Cardiac septum (tissue), 1 donor: Measurements from ENCODE around the gene ANKZF1. TPM values are rescaled to one million over a fixed set of nuclear protein-coding genes. Genes with fewer than 3 reads are reported as not detected.
A peak's percentile ranks its signal among the peaks of the same experiment; 100 is the strongest.

ENCODE experiments used
- DNase-seq: peaks from one replicate; pipeline ENCODE4 v3.0.0-alpha.2; 2020; ENCODE audit warnings: low spot score
- intact Hi-C: fragments of 100-400 bp; cut with DNase I; formaldehyde crosslinking; loops from one replicate; pipeline ENCODE4 v1.14.0; 2022
- total RNA-seq: library from RNA; stranded (reverse); fragmentation: NEBNext Ultra II Directional; extraction: Animal tissue kit (Norgen Biotek cat#: 25700); gene quantifications from one replicate; pipeline ENCODE4 v1.2.1, GENCODE V29; 2021
- donor health status: DM: no; HTN: no; CAD: no.

Gene ANKZF1
- total RNA-seq, 1 donor from 2014 or later, result 22.4 TPM

DNA sequence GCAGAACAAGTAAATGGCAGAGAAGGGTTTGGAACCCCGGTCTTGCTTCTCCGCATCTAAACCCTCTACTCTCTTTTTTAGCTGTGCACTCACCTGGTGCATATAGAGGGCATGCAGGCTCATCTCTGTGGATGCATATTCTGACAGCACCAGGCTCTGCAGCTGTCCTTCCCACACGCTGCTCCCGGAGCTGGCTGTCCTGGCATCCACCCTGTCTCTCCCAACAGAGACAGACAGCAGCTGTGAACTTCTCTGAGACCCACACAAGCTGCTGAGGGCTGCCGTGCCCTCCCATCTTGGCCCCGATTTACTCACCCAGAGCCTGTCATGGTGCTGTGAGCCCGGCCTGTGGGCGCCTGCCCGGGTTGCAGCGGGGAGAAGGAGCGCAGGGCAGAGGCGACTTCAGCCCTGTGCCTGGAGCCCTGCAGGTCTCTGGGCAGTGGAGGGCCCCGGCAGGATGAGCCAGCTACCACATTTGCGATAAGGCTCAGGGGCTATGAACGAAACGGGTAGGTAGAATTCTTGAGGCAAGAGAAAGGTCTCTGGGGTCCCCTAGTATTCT, 7.6 kb upstream of the ANKZF1 start:
- no peak for DNase-seq
- intact Hi-C loops, result no loop called here

DNA sequence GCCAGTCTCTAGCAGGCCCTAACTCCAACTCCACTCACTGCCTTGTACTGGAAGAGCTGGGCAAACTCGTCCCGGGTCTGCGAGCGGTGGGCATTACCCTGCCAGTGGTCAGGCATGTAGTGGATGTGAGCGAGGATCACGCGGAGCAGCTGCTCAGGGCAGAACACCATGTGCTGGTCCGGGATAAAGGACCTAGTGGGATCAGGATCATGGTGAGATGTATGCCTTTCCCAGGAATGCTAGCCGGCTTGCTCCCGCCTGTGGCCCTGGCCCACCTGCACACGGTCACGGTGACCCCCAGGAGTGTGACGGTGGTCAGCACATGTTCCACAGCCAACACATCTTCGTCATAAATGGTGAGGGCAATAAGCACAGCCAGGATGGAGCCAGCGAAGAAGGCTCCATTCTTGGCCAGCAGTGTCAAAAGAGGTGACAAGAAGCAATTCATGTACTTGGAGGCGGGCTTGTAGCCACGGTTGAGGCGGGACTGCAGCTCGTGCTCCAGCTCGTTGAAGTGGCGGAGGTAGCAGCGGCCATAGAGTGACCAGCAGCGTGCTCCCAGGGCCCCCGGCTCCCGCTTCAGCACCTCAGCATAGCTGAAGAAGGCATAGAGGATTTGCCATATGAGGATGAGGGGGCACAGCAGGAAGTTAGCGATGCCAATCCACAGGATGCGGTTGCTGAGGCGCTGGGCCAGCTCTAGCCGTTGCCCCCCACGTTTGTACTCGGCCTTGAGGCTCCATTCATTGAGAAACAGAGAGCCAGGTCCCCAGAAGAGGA, 5.6 kb upstream of the ANKZF1 start:
- intact Hi-C loops, result no loop called here
- no peak for DNase-seq

DNA sequence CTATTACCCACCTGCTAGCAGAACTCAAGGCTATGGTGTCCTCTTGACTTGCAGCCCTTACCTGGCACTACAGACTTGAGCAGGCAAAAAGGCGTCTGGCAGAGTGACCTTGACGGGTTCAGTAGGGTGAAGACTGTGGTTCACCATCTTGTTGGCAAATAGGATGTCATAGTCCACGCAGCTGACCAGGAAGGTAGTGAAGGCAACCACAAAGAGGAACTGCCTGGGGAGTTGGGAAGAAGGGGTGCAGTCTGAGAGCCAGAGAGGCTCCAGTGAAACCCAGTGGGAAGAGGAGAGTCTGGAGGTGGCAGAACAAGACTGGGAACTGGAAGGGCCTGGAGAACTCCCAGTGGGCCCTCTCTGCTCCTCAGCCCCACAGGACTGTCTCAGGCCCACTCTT, 4.3 kb upstream of the ANKZF1 start:
- intact Hi-C loops, result loop anchor here (5.0 kb wide), 1 partner anchor 72 kb away; no protein-coding TSS in a partner anchor
- DNase-seq, result no peak

DNA sequence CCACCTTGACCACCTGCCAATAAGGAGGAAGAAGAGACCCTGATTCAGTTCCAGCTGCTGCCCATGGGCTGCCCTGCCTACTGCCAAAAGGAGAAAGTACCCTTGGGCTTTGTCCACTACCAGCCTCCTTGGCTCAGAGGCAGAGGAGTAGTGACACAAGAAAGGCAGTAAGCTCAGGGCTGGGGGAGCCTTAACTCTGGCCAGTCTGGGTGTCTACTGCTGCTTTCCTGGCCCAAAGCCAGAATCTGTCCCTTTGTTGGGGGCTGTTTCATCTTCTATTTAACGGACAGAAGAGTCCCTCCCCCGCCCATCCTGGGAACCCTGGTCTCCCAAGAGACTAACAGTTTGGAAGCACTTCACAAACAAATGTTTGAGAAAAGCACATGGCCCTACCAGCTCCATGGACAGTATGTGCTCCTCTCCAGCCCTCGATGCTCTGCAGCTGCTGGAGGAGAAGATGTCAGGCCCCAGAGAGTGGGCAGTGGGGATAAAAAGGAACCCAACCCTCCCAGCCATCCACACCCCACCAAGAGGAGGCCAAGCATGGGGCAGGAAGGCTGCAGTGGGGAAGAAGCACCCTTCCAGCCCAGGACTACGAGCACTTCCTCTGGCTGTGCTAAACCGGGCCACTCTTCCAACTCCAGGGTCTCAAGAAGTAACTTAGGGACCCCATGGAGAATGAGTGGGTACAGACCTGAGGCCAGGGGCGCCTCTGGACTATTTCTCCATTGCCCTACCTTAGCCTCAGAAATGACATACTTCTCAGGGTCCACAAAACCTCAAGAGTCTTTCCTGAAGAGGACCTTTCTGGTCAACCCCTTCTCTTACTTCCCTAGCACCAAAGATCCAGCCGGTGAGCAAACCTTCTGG, 1.3 kb upstream of the ANKZF1 start:
- intact Hi-C loops, result loop anchor here (2.0 to 5.0 kb wide), 2 partner anchors 17 to 69 kb away; partner anchors contain the start of genes GLB1L and STK16
- DNase-seq, result no peak

DNA sequence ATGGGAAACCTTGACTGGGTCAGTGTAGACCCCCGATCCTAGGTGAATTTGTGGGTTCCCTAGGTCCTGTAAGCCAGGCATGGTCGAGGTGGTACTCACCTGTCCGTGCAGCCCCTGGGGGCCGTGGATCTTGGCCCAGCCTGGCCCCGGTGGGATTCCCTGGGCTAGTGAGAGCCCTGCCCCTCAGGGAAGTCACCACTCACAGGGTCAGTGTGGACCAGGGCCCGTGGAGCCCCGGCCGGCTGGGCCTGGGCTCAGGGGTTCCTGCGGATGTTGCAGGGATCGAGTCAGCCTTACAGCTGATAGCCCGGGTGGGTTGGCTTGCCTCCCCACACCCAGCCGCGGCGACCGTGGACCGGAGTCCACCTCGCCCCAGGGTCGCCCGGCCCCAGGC, 698 bp upstream of the ANKZF1 start:
- no peak for DNase-seq
- intact Hi-C loops, result loop anchor here (1.0 to 5.0 kb wide), 3 partner anchors 11 to 68 kb away; partner anchors contain the start of genes ABCB6, GLB1L and STK16

DNA sequence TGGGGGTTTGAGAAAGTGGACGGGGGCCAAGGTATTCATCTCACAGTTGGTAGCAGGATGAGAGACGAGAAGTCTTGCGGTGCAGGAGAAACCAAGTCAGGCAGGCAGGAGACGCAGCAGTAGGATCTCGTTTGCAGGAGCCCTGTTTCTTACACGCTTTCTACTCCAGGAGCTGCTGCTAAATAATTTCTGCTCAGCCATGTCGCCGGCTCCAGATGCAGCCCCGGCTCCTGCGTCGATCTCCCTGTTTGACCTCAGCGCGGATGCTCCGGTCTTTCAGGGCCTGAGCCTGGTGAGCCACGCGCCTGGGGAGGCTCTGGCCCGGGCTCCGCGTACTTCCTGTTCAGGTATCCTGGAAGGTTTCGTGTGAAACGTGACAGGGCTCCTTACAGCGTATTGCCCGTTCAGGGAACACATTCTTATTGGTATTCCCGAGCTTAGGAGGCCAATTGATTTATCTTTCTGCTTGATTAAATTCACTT, 494 bp downstream of the ANKZF1 start:
- DNase-seq, result peak; percentile 84

DNA sequence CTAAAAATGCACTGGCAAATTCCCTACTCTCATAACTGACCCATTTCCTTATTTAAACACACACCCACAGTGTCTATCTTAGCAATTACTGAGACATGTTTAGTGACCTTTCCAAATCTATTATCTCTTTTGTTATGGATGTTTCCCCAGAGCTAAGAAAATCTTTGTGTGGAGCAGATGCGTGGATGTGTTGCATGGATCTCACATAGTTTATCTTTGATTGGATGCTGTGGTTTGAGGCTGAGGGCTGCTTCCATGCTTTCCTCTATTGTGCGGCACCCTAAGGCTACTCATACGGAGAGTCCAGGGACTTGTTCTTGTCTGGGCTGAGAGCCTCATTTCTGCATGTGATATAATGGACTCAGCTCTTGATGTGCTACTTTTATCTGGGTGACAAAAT, 4.7 kb downstream of the ANKZF1 start:
- intact Hi-C loops, result no loop called here
- DNase-seq, result no peak

More for the DNA sequence above, 494 bp downstream of the ANKZF1 start:
- intact Hi-C loops, result no loop called here

DNA sequence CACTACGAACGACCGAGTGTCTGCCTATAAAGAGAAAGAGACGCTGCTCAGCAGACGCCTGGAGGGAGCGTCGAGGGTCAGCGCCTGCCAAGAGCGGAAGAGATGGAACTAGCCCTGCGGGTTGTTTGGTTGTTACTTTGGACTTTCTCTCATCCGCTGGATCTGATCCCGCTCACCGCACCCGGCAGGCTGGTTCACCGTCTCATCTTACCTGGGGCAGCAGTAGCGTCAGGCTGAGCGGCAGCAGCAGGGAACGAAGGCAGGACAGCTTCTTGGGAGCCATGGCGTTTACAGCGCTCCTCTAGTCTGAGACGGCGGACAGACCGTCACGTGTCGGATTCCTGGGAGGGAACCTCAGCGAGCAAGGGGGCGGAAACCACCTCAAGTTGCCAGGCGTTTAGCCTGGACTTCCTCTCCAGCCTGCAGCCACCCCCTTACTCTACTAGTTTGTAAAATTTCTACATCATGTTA, 13.7 kb downstream of the ANKZF1 start:
- no peak for DNase-seq
- intact Hi-C loops, result no loop called here

DNA sequence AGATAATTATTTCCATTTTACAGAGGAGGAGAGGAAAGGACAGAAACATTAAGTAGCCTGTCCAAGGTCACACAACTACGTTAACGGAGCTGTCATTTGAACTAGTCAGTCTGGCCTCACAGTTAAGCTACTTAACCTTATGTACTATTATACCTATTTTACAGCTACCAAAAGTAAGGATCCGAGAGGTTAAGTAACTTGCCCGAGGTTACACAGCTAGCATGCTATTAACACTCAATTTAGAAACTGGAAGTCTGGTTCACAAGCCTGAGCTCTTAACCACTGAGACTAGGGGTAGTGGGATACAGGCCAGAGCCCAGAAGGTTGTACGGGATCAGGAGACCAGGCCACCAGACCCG, 15.2 kb downstream of the ANKZF1 start:
- intact Hi-C loops, result loop anchor here (1.0 to 5.0 kb wide), 3 partner anchors 16 to 48 kb away; partner anchors contain the start of genes ANKZF1, ATG9A and ZFAND2B

DNA sequence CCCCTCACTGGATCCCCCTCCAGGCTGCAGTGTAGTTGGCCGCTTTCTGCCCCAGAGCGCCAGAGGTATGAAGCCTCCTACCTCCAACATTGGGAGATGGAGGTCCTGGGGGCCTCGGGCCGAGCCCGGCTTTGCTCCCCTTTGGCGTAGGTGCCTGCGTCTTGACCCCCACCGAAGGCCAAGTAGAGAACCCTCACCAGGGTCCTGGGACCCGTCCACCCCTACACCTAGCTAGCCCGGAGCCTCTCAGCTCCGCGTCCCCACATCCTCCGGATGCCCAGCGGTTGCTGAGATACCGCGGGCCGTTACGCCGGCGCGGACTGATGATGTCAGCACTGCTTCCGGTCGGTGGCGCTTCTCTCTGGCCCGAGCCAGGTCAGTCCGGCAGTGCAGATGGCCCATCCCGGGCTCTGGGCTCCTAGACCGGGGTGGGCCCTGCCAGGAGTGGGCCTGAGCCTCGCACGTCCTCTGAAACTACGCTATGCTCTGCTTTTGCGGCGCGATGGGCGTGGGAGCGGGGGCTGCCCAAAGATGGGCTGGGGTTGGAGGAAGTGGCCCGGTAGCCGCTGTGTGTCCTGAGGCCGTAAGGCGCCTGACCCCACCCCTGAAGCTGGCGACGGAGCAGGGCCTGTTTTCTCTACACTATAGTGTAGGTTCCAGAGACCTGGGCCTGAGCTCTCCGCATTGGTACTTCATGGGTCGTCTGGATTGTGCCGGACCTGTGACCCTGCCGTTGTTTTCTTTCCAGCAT, 15.7 kb downstream of the ANKZF1 start, which contains the start of the genes GLB1L and STK16:
Gene GLB1L, minus strand, starts transcription at position 297 of the 751 bp plus-strand sequence. CDS start 1,871 bp downstream, outside the sequence.
Gene STK16, plus strand, starts transcription at position 332 of the 751 bp plus-strand sequence. CDS start 521 bp downstream, outside the sequence.
- peak; percentile 98 for DNase-seq
- intact Hi-C loops, result loop anchor here (1.0 to 5.0 kb wide), 3 partner anchors 17 to 47 kb away; partner anchors contain the start of genes ANKZF1, ATG9A and ZFAND2B

More for the DNA sequence above, 15.2 kb downstream of the ANKZF1 start:
- no peak for DNase-seq

DNA sequence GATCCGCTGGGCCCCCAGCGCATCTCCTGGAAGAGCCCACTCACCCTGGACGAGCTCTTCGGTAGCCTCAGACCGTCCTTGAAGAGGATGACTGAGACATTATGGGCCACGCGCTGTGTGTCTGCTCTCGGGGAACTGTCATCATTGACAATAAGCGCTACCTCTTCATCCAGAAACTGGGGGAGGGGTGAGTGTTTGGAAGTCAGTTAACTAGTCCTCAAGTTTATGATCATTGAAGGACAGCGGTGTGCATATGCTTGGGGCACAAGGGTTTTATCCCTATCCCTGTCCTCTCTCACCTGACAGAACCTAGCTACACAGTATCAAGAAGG, 16.3 kb downstream of the ANKZF1 start:
- DNase-seq, result no peak
- intact Hi-C loops, result loop anchor here (1.0 to 5.0 kb wide), 3 partner anchors 17 to 46 kb away; partner anchors contain the start of genes ANKZF1, ATG9A and ZFAND2B

DNA sequence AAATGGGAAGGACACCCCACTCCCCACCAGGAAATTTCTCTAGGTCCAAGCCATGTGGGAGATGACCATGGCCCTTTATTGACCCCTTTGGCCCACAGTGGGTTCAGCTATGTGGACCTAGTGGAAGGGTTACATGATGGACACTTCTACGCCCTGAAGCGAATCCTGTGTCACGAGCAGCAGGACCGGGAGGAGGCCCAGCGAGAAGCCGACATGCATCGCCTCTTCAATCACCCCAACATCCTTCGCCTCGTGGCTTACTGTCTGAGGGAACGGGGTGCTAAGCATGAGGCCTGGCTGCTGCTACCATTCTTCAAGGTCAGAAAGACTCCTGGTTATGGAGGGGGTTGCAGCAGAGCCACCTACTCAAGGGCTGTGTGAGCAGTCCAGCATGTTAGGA, 17.0 kb downstream of the ANKZF1 start:
- DNase-seq, result no peak

DNA sequence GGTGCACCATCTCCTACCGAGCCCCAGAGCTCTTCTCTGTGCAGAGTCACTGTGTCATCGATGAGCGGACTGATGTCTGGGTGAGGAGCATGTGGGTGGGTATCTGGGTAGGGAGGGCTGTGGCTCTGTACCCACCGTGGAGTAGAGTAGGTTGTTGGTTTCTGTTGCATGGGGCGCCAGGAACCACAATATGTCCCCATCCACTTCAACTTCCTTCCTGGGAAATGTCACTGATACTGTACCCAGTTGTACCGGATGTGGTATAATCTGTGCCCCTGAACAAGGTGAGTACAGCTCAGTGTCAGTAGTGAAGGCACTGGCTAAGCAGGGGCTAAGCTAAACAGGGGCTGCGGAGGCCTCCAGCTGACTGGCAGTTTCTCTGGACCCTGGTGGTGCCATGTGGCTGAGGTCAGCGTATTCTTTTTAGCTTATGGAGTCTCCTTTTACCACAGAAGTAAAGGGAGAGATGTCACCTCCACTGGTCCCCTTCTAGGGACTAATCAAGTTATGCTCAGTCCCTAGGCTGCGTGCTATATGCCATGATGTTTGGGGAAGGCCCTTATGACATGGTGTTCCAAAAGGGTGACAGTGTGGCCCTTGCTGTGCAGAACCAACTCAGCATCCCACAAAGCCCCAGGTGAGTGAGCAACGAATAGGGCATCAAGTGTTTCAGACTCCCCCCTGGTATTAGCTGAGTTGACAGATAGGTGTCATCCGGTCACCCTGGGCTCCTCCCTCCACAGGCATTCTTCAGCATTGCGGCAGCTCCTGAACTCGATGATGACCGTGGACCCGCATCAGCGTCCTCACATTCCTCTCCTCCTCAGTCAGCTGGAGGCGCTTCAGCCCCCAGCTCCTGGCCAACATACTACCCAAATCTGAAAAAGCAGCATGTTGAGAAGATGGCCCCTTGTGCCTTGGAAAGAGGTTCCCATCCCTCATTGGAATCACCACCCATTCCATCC, 18.4 kb downstream of the ANKZF1 start:
- intact Hi-C loops, result loop anchor here (5.0 kb wide), 1 partner anchor 44 kb away; no protein-coding TSS in a partner anchor
- no peak for DNase-seq

More for the DNA sequence above, 17.0 kb downstream of the ANKZF1 start:
- intact Hi-C loops, result loop anchor here (5.0 kb wide), 1 partner anchor 46 kb away; no protein-coding TSS in a partner anchor

DNA sequence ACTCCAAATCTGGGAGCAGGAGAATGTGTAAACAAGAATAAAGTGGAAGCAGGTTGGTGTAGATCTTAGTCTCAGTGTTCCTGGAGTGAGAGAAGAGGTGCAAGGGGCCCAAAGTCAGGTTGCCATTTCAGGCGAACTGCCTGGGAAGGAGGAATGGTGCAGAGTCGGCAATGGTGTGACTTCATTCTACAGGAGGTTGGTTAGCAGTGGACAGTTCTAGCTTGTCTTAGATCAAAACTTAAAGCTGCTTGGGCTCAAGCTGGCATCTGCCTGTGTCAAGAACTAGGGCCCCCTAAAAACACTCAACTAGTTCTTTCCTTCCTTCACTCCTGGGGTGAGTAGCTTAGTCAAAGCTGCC, 19.2 kb downstream of the ANKZF1 start:
- intact Hi-C loops, result loop anchor here (5.0 kb wide), 1 partner anchor 43 kb away; no protein-coding TSS in a partner anchor
- DNase-seq, result no peak

DNA sequence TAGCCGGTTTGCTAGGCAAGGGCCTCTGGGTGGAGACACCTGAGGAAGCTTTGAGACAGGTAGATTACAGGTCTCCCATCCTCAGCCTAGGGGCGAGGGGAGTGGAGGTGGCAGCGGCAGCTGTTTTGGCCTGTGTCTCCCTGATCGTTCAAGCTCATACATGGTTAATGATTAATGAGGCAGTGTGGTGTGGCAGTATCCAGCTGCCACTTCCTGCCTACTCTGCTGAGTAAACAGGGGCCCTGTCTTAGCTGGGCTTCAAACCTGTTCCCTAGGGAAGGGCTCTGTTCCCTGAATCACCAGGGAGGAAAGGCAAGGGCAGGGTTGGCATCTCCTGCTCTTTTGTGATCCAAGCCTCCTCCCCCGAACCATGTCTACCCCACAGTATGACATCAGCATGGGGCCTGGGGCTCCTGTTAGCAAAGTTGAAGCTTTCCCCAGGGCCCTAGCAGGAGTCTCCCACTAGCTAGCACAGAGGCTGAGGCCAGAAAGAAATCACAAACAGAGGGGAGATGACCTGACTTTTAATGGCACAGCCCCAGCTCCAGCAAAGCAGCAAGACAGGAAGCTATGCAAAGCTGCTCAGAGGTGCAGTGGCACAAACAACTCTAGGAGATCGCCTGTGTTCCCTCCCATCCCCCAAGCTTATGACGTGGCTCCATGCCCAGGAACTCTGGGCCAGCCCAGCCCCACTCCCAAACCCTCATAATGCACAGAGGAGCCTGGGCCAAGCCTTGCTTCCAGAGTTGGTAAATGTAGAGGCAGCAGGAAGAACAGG, 19.8 kb downstream of the ANKZF1 start:
- intact Hi-C loops, result loop anchor here (5.0 kb wide), 1 partner anchor 43 kb away; no protein-coding TSS in a partner anchor
- DNase-seq, result peak; percentile 91

DNA sequence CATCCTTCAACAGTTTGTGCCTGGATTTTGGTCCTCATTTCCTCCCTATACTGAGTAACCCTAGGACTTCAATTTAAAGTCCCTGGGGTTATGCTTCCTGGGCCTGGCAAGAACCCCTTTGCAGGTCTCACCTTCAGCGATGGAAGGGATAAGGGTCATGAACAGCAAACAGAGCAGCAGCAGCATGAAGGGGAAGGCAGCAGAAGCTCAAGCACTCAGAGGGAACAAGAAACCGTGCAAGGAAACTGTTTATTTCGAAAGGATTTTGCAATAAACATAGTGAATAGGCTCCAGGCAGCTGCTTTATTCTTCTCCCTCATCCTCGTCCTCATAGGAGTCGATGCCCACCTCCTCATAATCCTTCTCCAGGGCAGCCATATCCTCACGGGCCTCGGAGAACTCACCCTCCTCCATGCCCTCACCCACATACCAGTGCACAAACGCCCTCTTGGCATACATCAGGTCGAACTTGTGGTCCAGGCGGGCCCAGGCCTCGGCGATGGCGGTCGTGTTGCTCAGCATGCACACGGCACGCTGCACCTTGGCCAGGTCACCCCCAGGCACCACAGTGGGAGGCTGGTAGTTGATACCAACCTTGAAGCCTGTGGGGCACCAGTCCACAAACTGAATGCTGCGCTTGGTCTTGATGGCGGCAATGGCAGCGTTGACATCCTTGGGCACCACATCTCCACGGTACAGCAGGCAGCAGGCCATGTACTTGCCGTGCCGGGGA, 20.6 kb downstream of the ANKZF1 start:
- DNase-seq, result no peak
- intact Hi-C loops, result no loop called here
